KMS-11 (cell line): ENCODE results near the gene COMMD10.

Source experiments
- H2AFZ ChIP-seq: fragments of 200-600 bp; sonication (generic); 2 replicates; pipeline ENCODE4 v1.6.1; 2016; ENCODE audit warnings: antibody characterized with exemption, mixed run types, low read depth
- H3K27ac ChIP-seq: fragments of 200-600 bp; sonication (generic); 2 replicates; pipeline ENCODE4 v1.6.1; 2016; ENCODE audit warnings: mild to moderate bottlenecking, mixed run types
- H3K27me3 ChIP-seq: fragments of 200-600 bp; sonication (generic); 2 replicates; pipeline ENCODE4 v1.6.1; 2017; ENCODE audit warnings: mild to moderate bottlenecking, low read depth, mixed run types, moderate library complexity; ENCODE audit not compliant: insufficient read depth
- H3K36me3 ChIP-seq: fragments of 200-600 bp; sonication (generic); 2 replicates; pipeline ENCODE4 v1.6.1; 2017; ENCODE audit warnings: mild to moderate bottlenecking, mixed run types; ENCODE audit not compliant: insufficient read depth
- H3K4me1 ChIP-seq: fragments of 200-600 bp; sonication (generic); 2 replicates; pipeline ENCODE4 v1.6.1; 2016; ENCODE audit warnings: mild to moderate bottlenecking, low read depth, mixed run types; ENCODE audit not compliant: poor library complexity, severe bottlenecking
- H3K4me2 ChIP-seq: fragments of 200-600 bp; sonication (generic); 2 replicates; pipeline ENCODE4 v1.7.0; 2016; ENCODE audit warnings: mild to moderate bottlenecking, mixed run types
- H3K4me3 ChIP-seq: fragments of 200-600 bp; sonication (generic); IDR thresholded peaks from 2 replicates; pipeline ENCODE4 v1.6.1; 2017; ENCODE audit warnings: low read depth, low read length, mixed read lengths; ENCODE audit not compliant: insufficient read depth
- H3K79me2 ChIP-seq: fragments of 200-600 bp; sonication (generic); 2 replicates; pipeline ENCODE4 v1.6.1; 2016; ENCODE audit warnings: low read depth, mixed run types; ENCODE audit not compliant: insufficient read depth
- H3K9ac ChIP-seq: fragments of 200-600 bp; sonication (generic); 2 replicates; pipeline ENCODE4 v1.6.1; 2016; ENCODE audit warnings: mild to moderate bottlenecking, mixed run types
- H4K20me1 ChIP-seq: fragments of 200-600 bp; sonication (generic); 2 replicates; pipeline ENCODE4 v1.6.1; 2016; ENCODE audit warnings: mild to moderate bottlenecking, mixed run types; ENCODE audit not compliant: insufficient read depth
- CTCF ChIP-seq: fragments of 200-600 bp; sonication (generic); conservative IDR thresholded peaks from 2 replicates; pipeline ENCODE4 v1.6.1; 2017; ENCODE audit warnings: low read depth, mild to moderate bottlenecking, antibody characterized with exemption, low read length, moderate library complexity, mixed read lengths

Gene COMMD10

GRCh38 chr5:116275282-116275681 is 190.5 kb downstream of the COMMD10 start:
- Histone ChIP-seq H3K79me2 (no peaks in the 10 kb centered on the region), H3K4me2 (no peak overlapping the region), H3K27ac (no peak overlapping the region), H3K9ac (no peak overlapping the region), H3K36me3 (no peaks in the 10 kb centered on the region), H3K4me1 (no peaks in the 10 kb centered on the region), H3K27me3 (no peaks in the 10 kb centered on the region), H2AFZ (no peak overlapping the region), H3K4me3 (no peak overlapping the region), H4K20me1 (no peaks in the 10 kb centered on the region)
- no peak for TF ChIP-seq CTCF

- Histone ChIP-seq H2AFZ (no peak overlapping the region), H3K79me2 (no peaks in the 10 kb centered on the region), H3K27me3 (no peaks in the 10 kb centered on the region), H3K9ac (no peak overlapping the region), H3K4me2 (no peak overlapping the region), H4K20me1 (no peaks in the 10 kb centered on the region), H3K4me1 (peaks cover 7% of the 10 kb centered on the region), H3K36me3 (no peaks in the 10 kb centered on the region), H3K27ac (no peak overlapping the region), H3K4me3 (no peak overlapping the region)
- TF ChIP-seq CTCF = no peak
Observed at GRCh38 chr5:116276952-116277351, 192.1 kb downstream of the COMMD10 start.

GRCh38 chr5:116280149-116280803 is 195.5 kb downstream of the COMMD10 start:
- no peaks in the 10 kb centered on the region for H3K36me3 ChIP-seq
- H2AFZ ChIP-seq = no peak overlapping the region
- H3K79me2 ChIP-seq = no peaks in the 10 kb centered on the region
- TF ChIP-seq CTCF = no peak
- no peak overlapping the region for H3K4me3 ChIP-seq
- H3K9ac ChIP-seq = no peak overlapping the region
- peaks cover 7% of the 10 kb centered on the region for H3K4me1 ChIP-seq
- H4K20me1 ChIP-seq = no peaks in the 10 kb centered on the region
- no peak overlapping the region for H3K27ac ChIP-seq
- no peak overlapping the region for H3K4me2 ChIP-seq
- H3K27me3 ChIP-seq = no peaks in the 10 kb centered on the region

- Histone ChIP-seq H4K20me1 (no peaks in the 10 kb centered on the region), H3K9ac (no peak overlapping the region), H3K4me3 (no peak overlapping the region), H3K27me3 (no peaks in the 10 kb centered on the region), H3K4me2 (peak overlapping the region; percentile 30), H3K36me3 (no peaks in the 10 kb centered on the region), H3K79me2 (no peaks in the 10 kb centered on the region), H3K27ac (no peak overlapping the region), H2AFZ (no peak overlapping the region), H3K4me1 (peaks cover 7% of the 10 kb centered on the region)
- TF ChIP-seq CTCF = no peak
Observed at GRCh38 chr5:116281309-116281708, 196.5 kb downstream of the COMMD10 start.
